HG03378 (cell line): ENCODE data around the gene PCYT2.

Source experiments
- ATAC-seq: cut with Tn5 transposase; IDR thresholded peaks from one replicate; pipeline ENCODE4 v1.9.1; 2021; ENCODE audit warnings: mild to moderate bottlenecking, moderate library complexity; ENCODE audit not compliant: unreplicated experiment

The PCYT2 gene

DNA sequence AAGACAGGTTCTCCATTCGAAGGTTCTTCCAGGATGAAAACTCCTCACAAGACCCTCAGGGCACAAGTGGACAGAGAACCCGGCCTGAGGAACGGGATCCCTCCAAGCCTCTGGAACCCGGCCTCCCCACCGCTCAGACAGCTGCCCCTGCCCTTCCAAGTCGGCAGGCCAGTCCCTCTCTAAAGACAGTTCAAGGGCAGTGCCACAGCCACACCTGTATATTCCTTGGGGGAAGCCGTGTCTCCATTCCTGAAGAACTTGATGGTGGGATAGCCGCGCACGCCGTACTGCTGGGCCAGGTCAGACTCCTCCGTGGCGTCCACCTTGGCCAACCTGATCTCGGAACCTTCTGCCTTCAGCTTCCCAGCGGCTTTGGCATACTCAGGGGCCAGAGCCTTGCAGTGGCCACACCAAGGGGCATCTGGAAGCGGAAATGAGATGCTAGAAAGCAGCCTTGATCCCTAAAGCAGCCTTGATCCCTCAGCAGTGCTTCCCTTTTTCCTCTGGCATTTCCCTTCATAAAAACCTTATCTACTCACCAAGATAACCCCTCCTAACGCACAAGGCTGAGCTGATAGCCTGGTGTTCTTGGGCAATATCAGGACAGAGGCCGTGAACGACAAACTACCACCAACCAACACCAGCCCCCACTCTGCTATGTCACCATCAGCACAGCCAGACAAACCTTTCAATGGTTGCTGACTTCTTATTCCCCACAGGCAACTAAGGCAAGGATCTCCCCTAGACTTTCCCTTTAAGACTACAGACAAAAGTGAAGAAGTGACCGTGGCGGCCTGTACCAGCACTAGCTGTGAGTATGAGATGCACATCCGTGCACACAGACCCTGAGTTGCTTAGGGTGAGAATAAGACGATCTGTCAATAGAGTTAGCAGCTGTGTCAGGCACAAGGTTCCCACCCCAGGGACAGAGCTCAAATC is 52.0 kb downstream of the PCYT2 start:
- no peak for ATAC-seq

DNA sequence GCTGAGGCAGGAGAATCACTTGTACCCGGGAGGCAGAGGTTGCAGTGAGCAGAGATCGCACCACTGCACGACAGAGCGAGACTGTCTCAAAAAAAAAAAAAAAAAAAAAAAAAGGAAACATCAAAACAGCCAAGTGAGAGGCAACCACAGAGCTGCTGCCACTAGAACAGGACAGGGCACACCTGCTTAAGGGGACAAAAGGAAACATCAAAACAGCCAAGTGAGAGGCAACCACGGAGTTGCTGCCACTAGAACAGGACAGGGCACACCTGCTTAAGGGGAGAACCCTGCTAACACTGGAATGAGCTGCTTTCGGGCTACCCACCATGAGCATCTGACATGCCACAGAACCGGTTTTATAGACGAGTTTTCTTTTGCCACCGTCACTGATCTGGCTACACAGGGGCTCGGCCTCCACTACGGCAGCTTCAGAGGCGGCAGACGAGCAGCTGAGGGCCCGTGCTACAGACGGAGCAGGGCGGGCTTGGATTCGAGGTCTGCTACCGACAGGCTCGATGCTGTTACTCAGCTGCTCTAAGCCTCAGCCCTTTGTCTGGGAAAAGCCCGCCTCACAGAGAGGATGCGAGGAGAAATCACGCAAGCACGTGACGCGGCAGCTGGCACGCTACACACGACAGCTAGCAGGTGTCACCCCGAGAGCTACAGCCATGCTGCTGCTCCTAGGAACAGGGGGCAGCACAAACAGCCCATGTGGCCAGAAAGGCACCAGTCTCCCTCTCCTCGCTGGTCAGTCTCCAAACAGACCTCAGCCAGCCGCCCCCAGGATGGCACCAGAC is 52.8 kb downstream of the PCYT2 start:
- no peak for ATAC-seq

DNA sequence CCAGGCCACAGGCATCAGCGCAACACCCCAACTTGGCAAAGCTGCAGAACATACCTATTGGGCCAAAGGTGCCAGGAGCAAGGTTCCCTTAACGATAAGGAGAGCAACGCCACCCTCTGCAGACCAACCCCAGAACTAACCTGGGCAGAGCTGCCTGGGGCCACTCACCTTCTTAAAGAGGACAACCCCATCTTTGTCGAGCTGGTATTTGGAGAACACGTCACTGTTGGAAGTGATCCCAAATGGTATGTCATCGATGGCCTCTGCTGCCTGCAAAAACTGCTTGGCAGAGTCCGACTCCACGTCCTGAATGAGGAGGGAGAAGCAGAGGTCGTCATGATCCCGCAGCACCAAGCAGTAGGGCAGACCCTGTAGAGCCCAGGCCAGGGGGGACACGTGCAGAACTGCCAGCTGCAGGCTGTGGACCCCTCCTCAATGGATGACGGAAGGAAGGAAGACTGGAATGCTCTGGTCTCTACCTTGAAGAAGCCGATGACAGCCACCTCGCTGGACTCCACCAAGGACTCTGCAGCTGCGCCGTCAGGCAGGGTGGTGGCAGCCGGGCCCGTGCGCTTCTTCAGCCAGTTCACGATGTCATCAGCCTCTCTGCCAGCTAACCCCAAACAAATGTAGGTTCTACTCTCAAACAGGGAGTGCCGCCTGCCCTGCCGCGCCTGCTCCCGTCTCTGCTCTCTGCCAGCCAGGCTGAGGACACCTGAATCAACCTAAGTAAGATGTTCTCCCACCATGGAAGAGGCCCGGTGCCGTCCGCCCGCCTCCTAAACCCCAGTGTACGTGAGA is 56.0 kb downstream of the PCYT2 start:
- no peak for ATAC-seq

DNA sequence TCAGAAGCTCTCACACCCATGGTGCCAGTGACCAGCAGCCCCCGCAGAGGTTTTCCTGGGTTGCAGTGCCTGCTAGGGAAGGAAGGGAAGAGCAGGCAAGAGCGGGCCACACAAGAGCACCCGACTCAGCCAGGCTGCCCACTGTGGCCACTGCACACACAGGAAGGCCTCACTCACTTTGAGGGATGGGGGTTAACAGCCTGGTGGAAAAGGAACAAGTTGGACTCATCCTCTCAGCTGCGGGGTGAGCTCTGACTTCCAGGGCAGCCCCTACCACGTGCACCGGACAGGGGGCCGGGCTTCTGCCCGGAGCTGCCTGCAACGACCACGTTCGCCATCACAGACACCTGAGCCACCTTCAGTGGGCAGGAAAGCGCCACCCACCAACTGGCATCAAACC is 59.0 kb downstream of the PCYT2 start:
- no peak for ATAC-seq

DNA sequence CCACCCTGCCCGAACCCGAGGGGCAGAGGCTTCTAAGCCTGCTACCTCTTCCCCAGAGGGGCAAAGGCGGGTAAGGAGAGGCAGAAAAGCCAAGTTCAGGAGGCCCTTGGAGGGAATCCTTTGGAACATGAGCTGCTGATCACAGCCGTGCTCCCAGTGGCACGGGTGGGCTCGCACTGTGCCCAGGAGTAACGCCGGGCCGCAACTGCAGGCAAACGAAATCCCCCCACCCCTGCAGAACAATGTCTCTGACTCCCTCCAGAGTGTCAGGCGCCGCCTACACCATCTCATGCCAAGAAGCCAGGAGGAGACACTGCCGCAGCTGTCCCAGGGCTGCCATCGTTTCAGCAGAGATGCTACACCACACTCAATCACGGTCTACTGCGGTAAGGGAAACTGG is 59.8 kb downstream of the PCYT2 start:
- ATAC-seq: no peak
